K562 (cell line): ENCODE results near the gene DKC1. TPM values are rescaled to one million over a fixed set of nuclear protein-coding genes. Genes with fewer than 3 reads are reported as not detected.
A peak's percentile ranks its signal among the peaks of the same experiment; 100 is the strongest.

Experiments used
- ATF7 ChIP-seq: fragments of 450-650 bp; IDR thresholded peaks from 2 replicates; pipeline ENCODE4 v1.7.1; 2014; ENCODE audit warnings: mild to moderate bottlenecking, moderate library complexity
- BRD4 ChIP-seq: fragments of 200-600 bp; sonication (generic); IDR thresholded peaks from 2 replicates; pipeline ENCODE4 v1.6.1; 2017; ENCODE audit warnings: inconsistent platforms
- CCNT2 ChIP-seq: IDR thresholded peaks from 2 replicates; pipeline ENCODE4 v1.6.1; 2011; ENCODE audit warnings: borderline replicate concordance, low read depth, mild to moderate bottlenecking, moderate library complexity, mixed read lengths, low read length; ENCODE audit not compliant: insufficient read length; ENCODE audit errors: extremely low read depth
- ETV5 ChIP-seq: sonication (generic); formaldehyde crosslinking; IDR thresholded peaks from 2 replicates; pipeline ENCODE4 v1.4.0; 2020; ENCODE audit warnings: low read depth, mild to moderate bottlenecking, missing genetic modification reagents
- FOXM1 ChIP-seq, 2 experiments: fragments of 450-650 bp in 1 of 2; sonication (generic) in 1 of 2; formaldehyde crosslinking in 1 of 2; IDR thresholded peaks; 2 replicates each; pipeline versions ENCODE4 v1.6.1 to v1.9.0; 2017 to 2022; ENCODE audit warnings: low read depth in 2 of 2, mild to moderate bottlenecking in 2 of 2, missing genetic modification reagents in 1 of 2, moderate library complexity in 1 of 2
- MAZ ChIP-seq, 2 experiments: fragments of 450-650 bp in 1 of 2; sonication (generic) in 1 of 2; formaldehyde crosslinking; IDR thresholded peaks in 1 of 2; conservative IDR thresholded peaks in 1 of 2; 2 replicates each; pipeline versions ENCODE4 v1.4.0 to v1.5.0; 2020; ENCODE audit warnings: mild to moderate bottlenecking in 1 of 2, missing genetic modification reagents in 1 of 2
- MYC ChIP-seq, 2 experiments: fragments of 250-450 bp in 1 of 2; sonication (Bioruptor Pico) in 1 of 2; IDR thresholded peaks; 2 replicates each; pipeline versions ENCODE4 v1.5.1 to v1.6.1; 2012 to 2021; ENCODE audit warnings: low read depth in 2 of 2, borderline replicate concordance in 1 of 2, improper control_type of control experiment in 1 of 2, low read length in 1 of 2, mild to moderate bottlenecking in 1 of 2, moderate library complexity in 1 of 2
- NR2C2 ChIP-seq, 2 experiments: fragments of 200-800 bp in 1 of 2; sonication (Bioruptor generic) in 1 of 2; sonication (generic) in 1 of 2; formaldehyde crosslinking in 1 of 2; IDR thresholded peaks; 2 replicates each; pipeline versions ENCODE4 v1.6.1 to v1.8.0; 2016 to 2022; ENCODE audit warnings: mild to moderate bottlenecking in 1 of 2, missing compliant biosample characterization in 1 of 2, missing genetic modification characterization in 1 of 2, missing genetic modification reagents in 1 of 2
- PHF8 ChIP-seq: fragments of 200-600 bp; sonication (generic); IDR thresholded peaks from 2 replicates; pipeline ENCODE4 v1.6.1; 2012; ENCODE audit warnings: mixed run types, mild to moderate bottlenecking, inconsistent platforms, low read length, moderate library complexity, borderline replicate concordance
- POLR2G ChIP-seq: fragments of 200-400 bp; formaldehyde crosslinking; IDR thresholded peaks from 2 replicates; pipeline ENCODE4 v1.6.1; 2017; ENCODE audit warnings: low read depth, mild to moderate bottlenecking, antibody characterized with exemption, low read length, moderate library complexity
- RBM25 ChIP-seq: fragments of 200-400 bp; formaldehyde crosslinking; IDR thresholded peaks from 2 replicates; pipeline ENCODE4 v1.6.1; 2018; ENCODE audit warnings: low read length, low read depth, moderate library complexity; ENCODE audit not compliant: severe bottlenecking
- RBM34 ChIP-seq: fragments of 200-400 bp; formaldehyde crosslinking; IDR thresholded peaks from 2 replicates; pipeline ENCODE4 v1.6.1; 2018; ENCODE audit warnings: low read length, borderline replicate concordance; ENCODE audit not compliant: insufficient read depth
- SUPT5H ChIP-seq: fragments of 450-650 bp; IDR thresholded peaks from 2 replicates; pipeline ENCODE4 v1.6.1; 2016
- TEAD4 ChIP-seq, 2 experiments: sonication (generic) in 1 of 2; formaldehyde crosslinking in 1 of 2; IDR thresholded peaks; 2 replicates each; pipeline versions ENCODE4 v1.6.1 to v1.8.0; 2012 to 2022; ENCODE audit warnings: borderline replicate concordance in 1 of 2, inconsistent platforms in 1 of 2, low read length in 1 of 2, mild to moderate bottlenecking in 1 of 2, missing genetic modification reagents in 1 of 2
- ZBED1 ChIP-seq: IDR thresholded peaks from 2 replicates; pipeline ENCODE4 v1.6.1; 2014
- ZNF143 ChIP-seq: sonication (generic); formaldehyde crosslinking; IDR thresholded peaks from 2 replicates; pipeline ENCODE4 v1.9.0; 2022; ENCODE audit warnings: mild to moderate bottlenecking, missing genetic modification reagents
- ZNF830 ChIP-seq: fragments of 250-450 bp; sonication (Bioruptor Pico); IDR thresholded peaks from 2 replicates; pipeline ENCODE4 v1.5.0; 2021; ENCODE audit warnings: mild to moderate bottlenecking
- polyA plus RNA-seq, 8 experiments: library from polyadenylated mRNA; depleted of rRNA in 4 of 8; stranded (reverse) in 5 of 8; unstranded in 3 of 8; fragments of >200 nt; fragmentation: Nextera tagmentation in 2 of 8; fragmentation: Illumina TruSeq in 1 of 8; extraction: Ambion mirVana in 2 of 8; extraction: Trizol in 1 of 8; gene quantifications; 2 replicates each; pipeline versions ENCODE4 v1.2.1 to v1.2.3, GENCODE V29; 2011 to 2014; ENCODE audit warnings: inconsistent platforms in 1 of 8, missing spikeins in 1 of 8
- total RNA-seq, 7 experiments: library from RNA; depleted of rRNA in 6 of 7; stranded (reverse); fragments of >200 nt in 6 of 7; fragmentation: Illumina TruSeq in 2 of 7; extraction: Trizol in 2 of 7; gene quantifications; 2 replicates each; pipeline versions ENCODE4 v1.2.1 to v1.2.3, GENCODE V29; 2011 to 2021; ENCODE audit warnings: low replicate concordance in 1 of 7
- TF ChIP-seq, protein P1 (sequence below): fragments of 250-450 bp; sonication (Bioruptor Pico); IDR thresholded peaks from 2 replicates; pipeline ENCODE4 v1.4.0; 2020; ENCODE audit warnings: mild to moderate bottlenecking
- TF ChIP-seq, protein P2 (sequence below): fragments of 250-450 bp; sonication (Bioruptor Pico); IDR thresholded peaks from 2 replicates; pipeline ENCODE4 v1.5.1; 2021; ENCODE audit warnings: mild to moderate bottlenecking

The DKC1 gene
- total and polyA plus RNA-seq, 9 of the 15 experiments (the other 6 are each of a cell fraction or from before 2014, with no cell fraction given), result 205 to 313 (median 219) TPM

- TF ChIP-seq, protein P1, sequence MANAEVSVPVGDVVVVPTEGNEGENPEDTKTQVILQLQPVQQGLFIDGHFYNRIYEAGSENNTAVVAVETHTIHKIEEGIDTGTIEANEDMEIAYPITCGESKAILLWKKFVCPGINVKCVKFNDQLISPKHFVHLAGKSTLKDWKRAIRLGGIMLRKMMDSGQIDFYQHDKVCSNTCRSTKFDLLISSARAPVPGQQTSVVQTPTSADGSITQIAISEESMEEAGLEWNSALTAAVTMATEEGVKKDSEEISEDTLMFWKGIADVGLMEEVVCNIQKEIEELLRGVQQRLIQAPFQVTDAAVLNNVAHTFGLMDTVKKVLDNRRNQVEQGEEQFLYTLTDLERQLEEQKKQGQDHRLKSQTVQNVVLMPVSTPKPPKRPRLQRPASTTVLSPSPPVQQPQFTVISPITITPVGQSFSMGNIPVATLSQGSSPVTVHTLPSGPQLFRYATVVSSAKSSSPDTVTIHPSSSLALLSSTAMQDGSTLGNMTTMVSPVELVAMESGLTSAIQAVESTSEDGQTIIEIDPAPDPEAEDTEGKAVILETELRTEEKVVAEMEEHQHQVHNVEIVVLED (CRISPR knock-in tag), result peak; percentile 78
- no peak for TF ChIP-seq ZNF830 (CRISPR knock-in tag)
- peak; percentile 96 for TF ChIP-seq MYC (IDR thresholded peaks at IDR 0.05; ENCODE audit: low read depth, low read length)
- TF ChIP-seq MYC (CRISPR knock-in tag; IDR thresholded peaks at IDR 0.05; ENCODE audit: borderline replicate concordance, low read depth), result no peak
- TF ChIP-seq RBM34, result 0 out of 2 replicates have a peak, but pooled peaks have one; percentile 84
- peak; percentile 42 for TF ChIP-seq RBM25
- TF ChIP-seq ATF7, result peak; percentile 71
- peak; percentile 74 for TF ChIP-seq SUPT5H
- TF ChIP-seq NR2C2 (CRISPR knock-in tag; IDR thresholded peaks at IDR 0.05), result 0 out of 2 replicates have a peak, but pooled peaks have one; percentile 12
- TF ChIP-seq NR2C2 (tag; IDR thresholded peaks at IDR 0.05), result peak; percentile 65; the same call in 1 of the 2 replicates
- peak; percentile 60; the same call in 1 of the 2 replicates for TF ChIP-seq BRD4
- peak; percentile 70 for TF ChIP-seq PHF8
- TF ChIP-seq, protein P2, sequence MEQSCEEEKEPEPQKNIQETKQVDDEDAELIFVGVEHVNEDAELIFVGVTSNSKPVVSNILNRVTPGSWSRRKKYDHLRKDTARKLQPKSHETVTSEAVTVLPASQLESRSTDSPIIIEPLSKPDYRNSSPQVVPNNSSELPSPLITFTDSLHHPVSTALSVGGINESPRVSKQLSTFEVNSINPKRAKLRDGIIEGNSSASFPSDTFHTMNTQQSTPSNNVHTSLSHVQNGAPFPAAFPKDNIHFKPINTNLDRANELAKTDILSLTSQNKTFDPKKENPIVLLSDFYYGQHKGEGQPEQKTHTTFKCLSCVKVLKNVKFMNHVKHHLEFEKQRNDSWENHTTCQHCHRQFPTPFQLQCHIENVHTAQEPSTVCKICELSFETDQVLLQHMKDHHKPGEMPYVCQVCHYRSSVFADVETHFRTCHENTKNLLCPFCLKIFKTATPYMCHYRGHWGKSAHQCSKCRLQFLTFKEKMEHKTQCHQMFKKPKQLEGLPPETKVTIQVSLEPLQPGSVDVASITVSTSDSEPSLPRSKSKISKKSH (CRISPR knock-in tag), result no peak
- TF ChIP-seq ZNF143, result 0 out of 2 replicates have a peak, but pooled peaks have one; percentile 40
- TF ChIP-seq ZBED1, result 0 out of 2 replicates have a peak, but pooled peaks have one; percentile 29
- no peak for TF ChIP-seq FOXM1 (IDR thresholded peaks at IDR 0.05; ENCODE audit: low read depth)
- peak; percentile 34; the same call in 1 of the 2 replicates for TF ChIP-seq FOXM1 (CRISPR knock-in tag; IDR thresholded peaks at IDR 0.05; ENCODE audit: low read depth)
- no peak for TF ChIP-seq TEAD4 (IDR thresholded peaks at IDR 0.05; ENCODE audit: low read length)
- 0 out of 2 replicates have a peak, but pooled peaks have one; percentile 19 for TF ChIP-seq TEAD4 (CRISPR knock-in tag; IDR thresholded peaks at IDR 0.05; ENCODE audit: borderline replicate concordance)
- peak; percentile 81 for TF ChIP-seq CCNT2
- peak; percentile 34 to 59; a peak in 2 of 4 replicates for TF ChIP-seq MAZ (CRISPR knock-in tag; conservative IDR thresholded peaks at IDR 0.05 in 1 of 2, IDR thresholded peaks at IDR 0.05 in 1 of 2)
- TF ChIP-seq POLR2G, result peak; percentile 95
- TF ChIP-seq ETV5 (CRISPR knock-in tag), result 0 out of 2 replicates have a peak, but pooled peaks have one; percentile 1
Measured at GRCh38 chrX:154762537-154763296, at the start of gene DKC1 (continued).
